Panc1 (cell line): ENCODE results near the gene PPP1R18.

Source experiments
- CTCF ChIP-seq: fragments of 450-650 bp; IDR thresholded peaks from 2 replicates; pipeline ENCODE4 v1.5.1; 2017; ENCODE audit warnings: mild to moderate bottlenecking
- POLR2AphosphoS5 ChIP-seq: IDR thresholded peaks from 2 replicates; pipeline ENCODE4 v1.6.1; 2012; ENCODE audit warnings: mild to moderate bottlenecking, low read depth, low read length, moderate library complexity
- TCF7L2 ChIP-seq: IDR thresholded peaks from 2 replicates; pipeline ENCODE4 v1.6.1; 2011; ENCODE audit warnings: mild to moderate bottlenecking, low read depth, low read length, inconsistent platforms
- TF ChIP-seq, protein P1 (sequence below), 2 experiments: IDR thresholded peaks; 2 replicates each; pipeline ENCODE4 v1.6.1; 2011 to 2012; ENCODE audit warnings: low read depth in 2 of 2, control low read depth in 1 of 2, low read length in 1 of 2, mild to moderate bottlenecking in 1 of 2, moderate library complexity in 1 of 2; ENCODE audit not compliant: insufficient read depth in 1 of 2

DNA sequence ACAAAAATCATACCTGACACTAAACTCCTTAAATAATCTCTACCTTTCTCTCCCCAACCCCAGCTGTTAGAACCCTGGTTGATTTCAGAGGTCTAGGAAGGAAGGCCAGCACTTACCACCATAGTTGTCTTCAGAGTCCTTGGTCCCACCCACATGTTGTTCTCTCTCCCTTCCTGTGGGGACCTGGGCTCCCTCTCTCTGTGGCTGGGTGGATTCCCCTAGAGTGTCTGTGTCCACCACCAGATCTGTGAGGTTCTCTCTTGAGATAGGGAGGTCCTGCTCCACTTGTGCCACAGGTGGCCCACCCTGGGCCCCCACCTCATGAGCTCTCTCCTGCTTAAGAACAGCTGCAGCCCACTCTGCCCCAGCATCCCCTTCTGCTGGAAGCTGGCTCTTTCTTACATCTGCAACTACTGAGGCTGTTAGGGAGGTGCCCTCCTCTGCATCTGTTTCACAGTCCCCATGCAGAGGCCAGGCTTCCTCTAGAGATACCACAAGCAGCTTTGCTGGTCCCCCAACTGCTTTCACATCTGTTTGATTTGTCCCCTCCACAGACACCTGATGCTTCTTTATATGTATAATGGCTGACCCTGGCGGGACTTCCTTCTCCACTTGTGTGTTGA is 25.4 kb upstream of the PPP1R18 start:
- TF ChIP-seq CTCF: no peak
- TF ChIP-seq POLR2AphosphoS5: no peak
- TF ChIP-seq, protein P1, sequence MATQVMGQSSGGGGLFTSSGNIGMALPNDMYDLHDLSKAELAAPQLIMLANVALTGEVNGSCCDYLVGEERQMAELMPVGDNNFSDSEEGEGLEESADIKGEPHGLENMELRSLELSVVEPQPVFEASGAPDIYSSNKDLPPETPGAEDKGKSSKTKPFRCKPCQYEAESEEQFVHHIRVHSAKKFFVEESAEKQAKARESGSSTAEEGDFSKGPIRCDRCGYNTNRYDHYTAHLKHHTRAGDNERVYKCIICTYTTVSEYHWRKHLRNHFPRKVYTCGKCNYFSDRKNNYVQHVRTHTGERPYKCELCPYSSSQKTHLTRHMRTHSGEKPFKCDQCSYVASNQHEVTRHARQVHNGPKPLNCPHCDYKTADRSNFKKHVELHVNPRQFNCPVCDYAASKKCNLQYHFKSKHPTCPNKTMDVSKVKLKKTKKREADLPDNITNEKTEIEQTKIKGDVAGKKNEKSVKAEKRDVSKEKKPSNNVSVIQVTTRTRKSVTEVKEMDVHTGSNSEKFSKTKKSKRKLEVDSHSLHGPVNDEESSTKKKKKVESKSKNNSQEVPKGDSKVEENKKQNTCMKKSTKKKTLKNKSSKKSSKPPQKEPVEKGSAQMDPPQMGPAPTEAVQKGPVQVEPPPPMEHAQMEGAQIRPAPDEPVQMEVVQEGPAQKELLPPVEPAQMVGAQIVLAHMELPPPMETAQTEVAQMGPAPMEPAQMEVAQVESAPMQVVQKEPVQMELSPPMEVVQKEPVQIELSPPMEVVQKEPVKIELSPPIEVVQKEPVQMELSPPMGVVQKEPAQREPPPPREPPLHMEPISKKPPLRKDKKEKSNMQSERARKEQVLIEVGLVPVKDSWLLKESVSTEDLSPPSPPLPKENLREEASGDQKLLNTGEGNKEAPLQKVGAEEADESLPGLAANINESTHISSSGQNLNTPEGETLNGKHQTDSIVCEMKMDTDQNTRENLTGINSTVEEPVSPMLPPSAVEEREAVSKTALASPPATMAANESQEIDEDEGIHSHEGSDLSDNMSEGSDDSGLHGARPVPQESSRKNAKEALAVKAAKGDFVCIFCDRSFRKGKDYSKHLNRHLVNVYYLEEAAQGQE (IDR thresholded peaks at IDR 0.05; ENCODE audit: insufficient read depth in 1 of 2, low read depth in 2 of 2, low read length in 1 of 2): no peak
- no peak for TF ChIP-seq TCF7L2
